IMR-90 (cell line): ENCODE results near the gene NPNT. TPM values are rescaled to one million over a fixed set of nuclear protein-coding genes. Genes with fewer than 3 reads are reported as not detected.

Experiments
- ATAC-seq: fragments of 200-7000 bp; cut with Tn5 transposase; 2 replicates; pipeline ENCODE4 v1.9.1; 2020; ENCODE audit warnings: low read depth, mild to moderate bottlenecking, moderate library complexity
- BruUV-seq: library from RNA; stranded (reverse); fragments of 400-500 nt; replicated peaks from 2 replicates; lab custom pipeline; 2021; lab: Mats Ljungman, UMichigan
- CTCF ChIA-PET: fragments of 300-600 bp; formaldehyde crosslinking; extraction: SDS; loops from one replicate; lab custom pipeline; 2021; ENCODE audit warnings: antibody characterized with exemption; lab: Yijun Ruan, JAX
- POLR2A ChIA-PET: fragments of 300-600 bp; sonication (Branson Sonifier 250); formaldehyde crosslinking; loops from one replicate; lab custom pipeline; 2022; ENCODE audit warnings: antibody characterized with exemption; ENCODE audit not compliant: unreplicated experiment; lab: Charles Lee
- DNase-seq: peaks from one replicate; pipeline ENCODE4 v3.0.0; 2013
- H2AFZ ChIP-seq: replicated peaks from 2 replicates; pipeline ENCODE3; 2013; ENCODE audit warnings: low read length, mild to moderate bottlenecking; ENCODE audit not compliant: poor library complexity
- H2AK5ac ChIP-seq: 2 replicates; pipeline ENCODE4 v1.6.1; 2013; ENCODE audit warnings: low read depth, low read length, inconsistent platforms
- H2AK9ac ChIP-seq: replicated peaks from 2 replicates; pipeline ENCODE3; 2013; ENCODE audit warnings: mild to moderate bottlenecking, low read depth, low read length, moderate library complexity; ENCODE audit not compliant: poor library complexity
- H2BK120ac ChIP-seq: 2 replicates; pipeline ENCODE4 v1.6.1; 2013; ENCODE audit warnings: low read depth, low read length, inconsistent platforms
- H2BK15ac ChIP-seq: 3 replicates; pipeline ENCODE4 v1.6.1; 2013; ENCODE audit warnings: low read depth, low read length, inconsistent platforms
- H2BK20ac ChIP-seq: 2 replicates; pipeline ENCODE4 v1.6.1; 2013; ENCODE audit warnings: low read depth, mild to moderate bottlenecking, inconsistent platforms, low read length, moderate library complexity
- H2BK5ac ChIP-seq: 2 replicates; pipeline ENCODE4 v1.6.1; 2013; ENCODE audit warnings: mild to moderate bottlenecking, low read depth, low read length, inconsistent platforms; ENCODE audit not compliant: poor library complexity, severe bottlenecking
- H3K14ac ChIP-seq: replicated peaks from 2 replicates; pipeline ENCODE4 v1.6.1; 2013; ENCODE audit warnings: low read depth, low read length, inconsistent platforms
- H3K18ac ChIP-seq: 2 replicates; pipeline ENCODE4 v1.6.1; 2013; ENCODE audit warnings: low read depth, low read length, control low read depth
- H3K23ac ChIP-seq: 2 replicates; pipeline ENCODE4 v1.6.1; 2013; ENCODE audit warnings: low read depth, low read length, inconsistent platforms
- H3K27ac ChIP-seq: 2 replicates; pipeline ENCODE4 v1.5.1; 2013; ENCODE audit warnings: mild to moderate bottlenecking, control low read depth, low read length; ENCODE audit not compliant: insufficient read depth
- H3K27me3 ChIP-seq: 2 replicates; pipeline ENCODE4 v1.6.1; 2013; ENCODE audit warnings: low read length; ENCODE audit not compliant: control insufficient read depth, insufficient read depth
- H3K36me3 ChIP-seq: 2 replicates; pipeline ENCODE4 v1.6.1; 2013; ENCODE audit warnings: low read length, mixed read lengths; ENCODE audit not compliant: control insufficient read depth, insufficient read depth
- H3K4ac ChIP-seq: 2 replicates; pipeline ENCODE4 v1.6.1; 2013; ENCODE audit warnings: low read depth, low read length, inconsistent platforms
- H3K4me1 ChIP-seq: 2 replicates; pipeline ENCODE4 v1.6.1; 2013; ENCODE audit warnings: low read length, mixed read lengths; ENCODE audit not compliant: control insufficient read depth, insufficient read depth
- H3K4me2 ChIP-seq: 2 replicates; pipeline ENCODE4 v1.6.1; 2013; ENCODE audit warnings: low read depth, mild to moderate bottlenecking, control low read depth, low read length, moderate library complexity
- H3K4me3 ChIP-seq: 2 replicates; pipeline ENCODE4 v1.5.1; 2013; ENCODE audit warnings: low read depth, mild to moderate bottlenecking, control low read depth, low read length, moderate library complexity; ENCODE audit not compliant: insufficient read depth
- H3K56ac ChIP-seq: 2 replicates; pipeline ENCODE4 v1.6.1; 2013; ENCODE audit warnings: low read length, inconsistent platforms; ENCODE audit not compliant: insufficient read depth; ENCODE audit errors: extremely low read depth
- H3K79me1 ChIP-seq, 2 experiments: 2 replicates each; pipeline ENCODE4 v1.6.1; 2013; ENCODE audit warnings: low read length in 2 of 2, inconsistent platforms in 1 of 2, low read depth in 1 of 2
- H3K9ac ChIP-seq: 2 replicates; pipeline ENCODE4 v1.6.1; 2013; ENCODE audit warnings: low read depth, low read length, control low read depth
- H3K9me1 ChIP-seq: 2 replicates; pipeline ENCODE4 v1.6.1; 2013; ENCODE audit warnings: low read length, inconsistent platforms; ENCODE audit not compliant: insufficient read depth
- H3K9me3 ChIP-seq: 2 replicates; pipeline ENCODE4 v1.6.1; 2013; ENCODE audit warnings: low read length; ENCODE audit not compliant: control insufficient read depth, insufficient read depth
- H4K20me1 ChIP-seq: 2 replicates; pipeline ENCODE4 v1.6.1; 2013; ENCODE audit warnings: low read length, inconsistent platforms; ENCODE audit not compliant: insufficient read depth
- H4K5ac ChIP-seq: 2 replicates; pipeline ENCODE4 v1.6.1; 2013; ENCODE audit warnings: mild to moderate bottlenecking, low read depth, low read length, control low read depth
- H4K8ac ChIP-seq, 2 experiments: 2 replicates each; pipeline ENCODE4 v1.6.1; 2013; ENCODE audit warnings: low read depth in 2 of 2, low read length in 2 of 2, control low read depth in 1 of 2, inconsistent platforms in 1 of 2
- H4K91ac ChIP-seq: 2 replicates; pipeline ENCODE4 v1.6.1; 2013; ENCODE audit warnings: low read depth, low read length, inconsistent platforms; ENCODE audit not compliant: insufficient read depth
- BHLHE40 ChIP-seq: fragments of 150-350 bp; IDR thresholded peaks from 2 replicates; pipeline ENCODE4 v1.6.1; 2016; ENCODE audit warnings: mild to moderate bottlenecking, low read depth, low read length
- CEBPB ChIP-seq: IDR thresholded peaks from 2 replicates; pipeline ENCODE4 v1.6.1; 2012; ENCODE audit warnings: low read depth, low read length, improper control_type of control experiment
- POLR2A ChIP-seq: IDR thresholded peaks from 2 replicates; pipeline ENCODE4 v1.6.1; 2012; ENCODE audit warnings: mild to moderate bottlenecking, low read depth, low read length
- SMC3 ChIP-seq: fragments of 150-350 bp; IDR thresholded peaks from 2 replicates; pipeline ENCODE4 v1.6.1; 2016; ENCODE audit warnings: low read depth, mild to moderate bottlenecking, antibody characterized with exemption, low read length, moderate library complexity
- WGBS, 2 experiments: methylation state at CpG; one replicate each; pipeline versions ENCODE4 v1.1.5 to v1.1.7; 2013; ENCODE audit warnings: missing lambda C conversion rate in 2 of 2; ENCODE audit not compliant: insufficient read length in 1 of 2; ENCODE audit errors: extremely low coverage in 2 of 2; 5-methylcytosine and 5-hydroxymethylcytosine counted together
- dilution Hi-C: fragments of 300-500 bp; cut with HindIII; formaldehyde crosslinking; loops from one replicate; pipeline ENCODE4 v1.14.3; 2018; ENCODE audit warnings: low sequenced_read_pairs; ENCODE audit not compliant: unreplicated experiment
- in situ Hi-C: fragments of 300-500 bp; cut with MboI; formaldehyde crosslinking; loops from 3 replicates; pipeline ENCODE4 v1.14.3; 2019; ENCODE audit warnings: low sequenced_read_pairs, inconsistent platforms, mixed read lengths
- intact Hi-C: fragments of 100-400 bp; cut with micrococcal nuclease; formaldehyde crosslinking; loops from 2 replicates; pipeline ENCODE4 v1.10.0; 2022
- polyA plus RNA-seq, 3 experiments: library from polyadenylated mRNA; depleted of rRNA; stranded (reverse); fragments of >200 nt; gene quantifications; 2 replicates each; pipeline ENCODE4 v1.2.3, GENCODE V29; 2012; ENCODE audit warnings: low replicate concordance in 1 of 3
- total RNA-seq: library from RNA; depleted of rRNA; stranded (reverse); fragments of >200 nt; gene quantifications from 2 replicates; pipeline ENCODE4 v1.2.3, GENCODE V29; 2012
- TF ChIP-seq, protein P1 (sequence below): conservative IDR thresholded peaks from 2 replicates; pipeline ENCODE4 v1.5.1; 2012; ENCODE audit warnings: mild to moderate bottlenecking, low read depth, low read length, improper control_type of control experiment
- TF ChIP-seq, protein P2 (sequence below): fragments of 150-350 bp; IDR thresholded peaks from 2 replicates; pipeline ENCODE4 v1.6.1; 2016; ENCODE audit warnings: low read depth, mild to moderate bottlenecking, low read length, moderate library complexity, borderline replicate concordance

NPNT gene
- total and polyA plus RNA-seq, 2 of the 4 experiments (the other 2 are of a cell fraction): not detected

DNA sequence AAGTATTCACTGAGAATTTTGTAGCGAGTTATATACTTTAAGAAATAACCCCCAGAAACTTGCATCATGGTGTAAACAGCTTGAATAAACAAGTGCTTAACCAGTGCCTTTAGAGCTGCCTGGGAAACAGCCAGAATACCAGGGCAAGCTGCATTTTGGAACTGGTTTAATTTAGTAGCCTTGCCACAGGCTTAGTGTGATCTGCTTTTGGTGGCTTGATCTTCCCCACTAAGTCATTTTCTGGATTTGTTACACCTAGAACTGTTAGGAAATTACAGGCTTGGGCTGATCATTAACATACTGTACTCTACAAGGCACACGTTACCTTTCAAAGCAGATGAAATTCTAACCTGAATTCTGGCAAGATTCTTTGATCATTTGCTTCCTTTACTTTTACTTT, 35.4 kb downstream of the NPNT start:
- H2AK9ac ChIP-seq: no peak overlapping the region
- no peak overlapping the region for H3K18ac ChIP-seq
- H3K4me2 ChIP-seq: no peak overlapping the region
- no peak overlapping the region for H2AFZ ChIP-seq
- intact Hi-C loops (no loop called here), dilution Hi-C loops (no loop called here), in situ Hi-C loops (no loop called here)
- WGBS, 2 experiments: no CpG with 5 or more reads among the region's 2 CpGs
- H3K9me1 ChIP-seq: no peaks in the 10 kb centered on the region
- H2BK15ac ChIP-seq: no peak overlapping the region
- no peak overlapping the region for H3K9ac ChIP-seq
- no peak overlapping the region for H3K14ac ChIP-seq
- DNase-seq (no peak), ATAC-seq (no peak)
- H3K23ac ChIP-seq: no peak overlapping the region
- H2AK5ac ChIP-seq: no peak overlapping the region
- no peak overlapping the region for H4K91ac ChIP-seq
- no peak for TF ChIP-seq BHLHE40
- TF ChIP-seq POLR2A: no peak
- no peak for TF ChIP-seq SMC3
- no peak for TF ChIP-seq CEBPB
- TF ChIP-seq, protein P1, sequence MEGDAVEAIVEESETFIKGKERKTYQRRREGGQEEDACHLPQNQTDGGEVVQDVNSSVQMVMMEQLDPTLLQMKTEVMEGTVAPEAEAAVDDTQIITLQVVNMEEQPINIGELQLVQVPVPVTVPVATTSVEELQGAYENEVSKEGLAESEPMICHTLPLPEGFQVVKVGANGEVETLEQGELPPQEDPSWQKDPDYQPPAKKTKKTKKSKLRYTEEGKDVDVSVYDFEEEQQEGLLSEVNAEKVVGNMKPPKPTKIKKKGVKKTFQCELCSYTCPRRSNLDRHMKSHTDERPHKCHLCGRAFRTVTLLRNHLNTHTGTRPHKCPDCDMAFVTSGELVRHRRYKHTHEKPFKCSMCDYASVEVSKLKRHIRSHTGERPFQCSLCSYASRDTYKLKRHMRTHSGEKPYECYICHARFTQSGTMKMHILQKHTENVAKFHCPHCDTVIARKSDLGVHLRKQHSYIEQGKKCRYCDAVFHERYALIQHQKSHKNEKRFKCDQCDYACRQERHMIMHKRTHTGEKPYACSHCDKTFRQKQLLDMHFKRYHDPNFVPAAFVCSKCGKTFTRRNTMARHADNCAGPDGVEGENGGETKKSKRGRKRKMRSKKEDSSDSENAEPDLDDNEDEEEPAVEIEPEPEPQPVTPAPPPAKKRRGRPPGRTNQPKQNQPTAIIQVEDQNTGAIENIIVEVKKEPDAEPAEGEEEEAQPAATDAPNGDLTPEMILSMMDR: no peak
- TF ChIP-seq, protein P2, sequence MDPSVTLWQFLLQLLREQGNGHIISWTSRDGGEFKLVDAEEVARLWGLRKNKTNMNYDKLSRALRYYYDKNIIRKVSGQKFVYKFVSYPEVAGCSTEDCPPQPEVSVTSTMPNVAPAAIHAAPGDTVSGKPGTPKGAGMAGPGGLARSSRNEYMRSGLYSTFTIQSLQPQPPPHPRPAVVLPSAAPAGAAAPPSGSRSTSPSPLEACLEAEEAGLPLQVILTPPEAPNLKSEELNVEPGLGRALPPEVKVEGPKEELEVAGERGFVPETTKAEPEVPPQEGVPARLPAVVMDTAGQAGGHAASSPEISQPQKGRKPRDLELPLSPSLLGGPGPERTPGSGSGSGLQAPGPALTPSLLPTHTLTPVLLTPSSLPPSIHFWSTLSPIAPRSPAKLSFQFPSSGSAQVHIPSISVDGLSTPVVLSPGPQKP: no peak
- H2BK5ac ChIP-seq: no peak overlapping the region
- H3K56ac ChIP-seq: no peak overlapping the region
- H3K4ac ChIP-seq: no peak overlapping the region
- H4K8ac ChIP-seq: no peak overlapping the region
- no peaks in the 10 kb centered on the region for H3K9me3 ChIP-seq
- H3K4me3 ChIP-seq: no peak overlapping the region
- no peaks in the 10 kb centered on the region for H3K79me1 ChIP-seq
- BruUV-seq: no TSS peak
- ChIA-PET CTCF (no interaction called here), POLR2A (no interaction called here)
- no peaks in the 10 kb centered on the region for H3K27me3 ChIP-seq
- H4K5ac ChIP-seq: no peak overlapping the region
- no peak overlapping the region for H3K27ac ChIP-seq
- no peak overlapping the region for H2BK120ac ChIP-seq
- H4K20me1 ChIP-seq: no peaks in the 10 kb centered on the region
- no peaks in the 10 kb centered on the region for H3K4me1 ChIP-seq
- no peak overlapping the region for H2BK20ac ChIP-seq
- H3K36me3 ChIP-seq: no peaks in the 10 kb centered on the region
